ENCODE data around the gene PROM1. TPM values are rescaled to one million over a fixed set of nuclear protein-coding genes. Genes with fewer than 3 reads are reported as not detected.

PROM1 gene
- total RNA-seq, 1 donor = under 0.01 TPM

- TF ChIP-seq CTCF (IDR thresholded peaks at IDR 0.05; ENCODE audit: insufficient read depth, low read depth, low read length) = no peak
- no peak for DNase-seq (ENCODE audit: low read depth)
Observed at GRCh38 chr4:16018841-16019240, 65.0 kb downstream of the PROM1 start.

GRCh38 chr4:16018061-16018676 is 65.7 kb downstream of the PROM1 start:
- no peak for DNase-seq (ENCODE audit: low read depth)
- no peak for TF ChIP-seq CTCF (IDR thresholded peaks at IDR 0.05; ENCODE audit: insufficient read depth, low read depth, low read length)
- no peak overlapping the region for H3K4me3 ChIP-seq (ENCODE audit: low read depth, low read length)

More at GRCh38 chr4:16018841-16019240, 65.0 kb downstream of the PROM1 start:
- no peak overlapping the region for H3K4me3 ChIP-seq (ENCODE audit: low read depth, low read length)

- TF ChIP-seq CTCF (IDR thresholded peaks at IDR 0.05; ENCODE audit: insufficient read depth, low read depth, low read length) = no peak
- DNase-seq (ENCODE audit: low read depth) = no peak
- H3K4me3 ChIP-seq (ENCODE audit: low read depth, low read length) = no peak overlapping the region
Observed at GRCh38 chr4:16016536-16016935, 67.3 kb downstream of the PROM1 start.

- no peak for DNase-seq (ENCODE audit: low read depth)
- TF ChIP-seq CTCF (IDR thresholded peaks at IDR 0.05; ENCODE audit: insufficient read depth, low read depth, low read length) = no peak
- no peak overlapping the region for H3K4me3 ChIP-seq (ENCODE audit: low read depth, low read length)
Observed at GRCh38 chr4:16011173-16011572, 72.7 kb downstream of the PROM1 start.

- TF ChIP-seq CTCF (IDR thresholded peaks at IDR 0.05; ENCODE audit: insufficient read depth, low read depth, low read length) = no peak
- DNase-seq (ENCODE audit: low read depth) = no peak
- H3K4me3 ChIP-seq (ENCODE audit: low read depth, low read length) = no peak overlapping the region
Observed at GRCh38 chr4:16009153-16009552, 74.7 kb downstream of the PROM1 start.

GRCh38 chr4:16007471-16008095 is 76.2 kb downstream of the PROM1 start:
- no peak overlapping the region for H3K4me3 ChIP-seq (ENCODE audit: low read depth, low read length)
- DNase-seq (ENCODE audit: low read depth) = no peak
- TF ChIP-seq CTCF (IDR thresholded peaks at IDR 0.05; ENCODE audit: insufficient read depth, low read depth, low read length) = no peak

All from fibroblast of villous mesenchyme (primary cell).